Measurements from ENCODE around the gene RNPEPL1. TPM values are rescaled to one million over a fixed set of nuclear protein-coding genes. Genes with fewer than 3 reads are reported as not detected.
"Not testable (repeated sequence)": the region's sequence is repeated elsewhere in the genome, so short reads cannot be mapped to it uniquely, and the experiment has no call there.

The RNPEPL1 gene, protein sequence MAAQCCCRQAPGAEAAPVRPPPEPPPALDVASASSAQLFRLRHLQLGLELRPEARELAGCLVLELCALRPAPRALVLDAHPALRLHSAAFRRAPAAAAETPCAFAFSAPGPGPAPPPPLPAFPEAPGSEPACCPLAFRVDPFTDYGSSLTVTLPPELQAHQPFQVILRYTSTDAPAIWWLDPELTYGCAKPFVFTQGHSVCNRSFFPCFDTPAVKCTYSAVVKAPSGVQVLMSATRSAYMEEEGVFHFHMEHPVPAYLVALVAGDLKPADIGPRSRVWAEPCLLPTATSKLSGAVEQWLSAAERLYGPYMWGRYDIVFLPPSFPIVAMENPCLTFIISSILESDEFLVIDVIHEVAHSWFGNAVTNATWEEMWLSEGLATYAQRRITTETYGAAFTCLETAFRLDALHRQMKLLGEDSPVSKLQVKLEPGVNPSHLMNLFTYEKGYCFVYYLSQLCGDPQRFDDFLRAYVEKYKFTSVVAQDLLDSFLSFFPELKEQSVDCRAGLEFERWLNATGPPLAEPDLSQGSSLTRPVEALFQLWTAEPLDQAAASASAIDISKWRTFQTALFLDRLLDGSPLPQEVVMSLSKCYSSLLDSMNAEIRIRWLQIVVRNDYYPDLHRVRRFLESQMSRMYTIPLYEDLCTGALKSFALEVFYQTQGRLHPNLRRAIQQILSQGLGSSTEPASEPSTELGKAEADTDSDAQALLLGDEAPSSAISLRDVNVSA
- total RNA-seq: 100 to 1,000 TPM; 124 TPM

DNA sequence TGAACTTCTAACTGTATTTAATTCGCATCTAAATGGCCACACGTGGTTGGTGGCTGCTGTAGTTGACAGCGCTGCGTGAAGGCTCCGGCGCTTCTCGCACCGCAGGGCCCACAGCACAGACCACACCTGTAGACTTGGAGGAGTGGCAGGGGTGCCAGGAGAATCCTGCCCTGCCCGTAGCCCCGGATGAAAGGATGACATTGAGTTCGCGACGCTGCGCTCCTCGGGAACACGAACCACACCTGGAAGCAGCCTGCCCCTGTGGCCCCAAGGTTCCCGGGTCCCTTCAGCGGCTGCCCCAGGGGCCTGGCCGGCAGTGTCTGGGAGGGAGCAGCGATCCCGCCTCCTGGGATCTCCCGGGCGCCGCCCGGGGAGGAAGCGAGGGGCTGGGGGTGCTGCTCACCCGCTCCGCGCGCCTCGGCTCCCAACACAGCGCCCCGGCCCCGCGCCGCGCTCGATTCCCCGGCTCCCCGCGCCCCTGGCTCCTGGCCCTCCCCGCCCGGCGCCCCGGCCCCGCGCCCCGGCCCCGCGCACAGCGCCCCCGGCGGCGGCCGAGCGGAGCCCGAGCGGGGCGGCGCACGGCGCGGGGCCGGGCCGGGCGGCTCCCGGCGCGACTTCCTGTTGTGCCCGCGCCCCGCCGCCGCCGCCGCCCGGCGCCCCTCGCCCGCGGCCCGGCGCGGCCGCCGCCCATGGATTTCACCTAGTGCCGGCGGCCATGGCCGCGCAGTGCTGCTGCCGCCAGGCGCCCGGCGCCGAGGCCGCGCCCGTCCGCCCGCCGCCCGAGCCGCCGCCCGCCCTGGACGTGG, at the start of gene RNPEPL1:
Gene RNPEPL1, plus strand, starts transcription at position 613 of the 806 bp plus-strand sequence. Its CDS starts 103 bp downstream, at position 716.
- Mint-ChIP-seq H3K36me3 (peaks cover 19% of the 10 kb centered on the region), H3K27ac (peak within 1 kb of the TSS; percentile 96), H3K9me3 (no peaks in the 10 kb centered on the region), H3K27me3 (no peaks in the 10 kb centered on the region), H3K4me1 (peaks cover 43% of the 10 kb centered on the region), H3K4me3 (peak within 1 kb of the TSS; percentile 96)
- peak; percentile 19 for ATAC-seq (ENCODE audit: low read depth)
- peak; percentile 81 for DNase-seq
- POLR2A ChIA-PET: interaction anchor here (0.6 to 7.5 kb wide), 7 partner anchors 7 to 54 kb away, joined by 4 to 178 read pairs (median 6); partner anchors contain the start of genes CAPN10 and DUSP28

DNA sequence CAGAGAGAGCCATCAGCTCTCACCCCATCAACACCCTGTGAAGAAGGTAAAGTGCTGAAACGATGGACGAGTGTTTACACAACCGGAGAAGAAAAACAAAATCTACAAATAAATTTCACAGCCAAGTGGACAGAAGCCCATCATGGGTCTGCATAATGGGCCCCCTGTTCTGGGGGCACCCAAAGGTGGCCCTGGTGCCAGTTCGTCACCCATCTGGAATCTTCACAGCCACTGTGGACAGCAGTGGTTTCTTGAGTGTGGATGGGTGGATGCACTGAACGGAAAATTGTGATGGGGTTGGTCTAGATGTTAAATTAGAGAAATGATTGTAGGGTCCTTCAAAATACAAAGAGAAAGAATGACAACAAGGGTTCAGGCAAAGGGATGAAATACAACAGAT, 49.3 kb upstream of the RNPEPL1 start:
- H3K27me3 Mint-ChIP-seq: no peaks in the 10 kb centered on the region
- peaks cover 10% of the 10 kb centered on the region for H3K9me3 Mint-ChIP-seq
- no peak for ATAC-seq (ENCODE audit: low read depth)
- H3K4me3 Mint-ChIP-seq: no peak overlapping the region
- no peak overlapping the region for H3K27ac Mint-ChIP-seq
- no peak for DNase-seq
- peaks cover 10% of the 10 kb centered on the region for H3K4me1 Mint-ChIP-seq
- POLR2A ChIA-PET: no interaction called here
- H3K36me3 Mint-ChIP-seq: peaks cover 33% of the 10 kb centered on the region

DNA sequence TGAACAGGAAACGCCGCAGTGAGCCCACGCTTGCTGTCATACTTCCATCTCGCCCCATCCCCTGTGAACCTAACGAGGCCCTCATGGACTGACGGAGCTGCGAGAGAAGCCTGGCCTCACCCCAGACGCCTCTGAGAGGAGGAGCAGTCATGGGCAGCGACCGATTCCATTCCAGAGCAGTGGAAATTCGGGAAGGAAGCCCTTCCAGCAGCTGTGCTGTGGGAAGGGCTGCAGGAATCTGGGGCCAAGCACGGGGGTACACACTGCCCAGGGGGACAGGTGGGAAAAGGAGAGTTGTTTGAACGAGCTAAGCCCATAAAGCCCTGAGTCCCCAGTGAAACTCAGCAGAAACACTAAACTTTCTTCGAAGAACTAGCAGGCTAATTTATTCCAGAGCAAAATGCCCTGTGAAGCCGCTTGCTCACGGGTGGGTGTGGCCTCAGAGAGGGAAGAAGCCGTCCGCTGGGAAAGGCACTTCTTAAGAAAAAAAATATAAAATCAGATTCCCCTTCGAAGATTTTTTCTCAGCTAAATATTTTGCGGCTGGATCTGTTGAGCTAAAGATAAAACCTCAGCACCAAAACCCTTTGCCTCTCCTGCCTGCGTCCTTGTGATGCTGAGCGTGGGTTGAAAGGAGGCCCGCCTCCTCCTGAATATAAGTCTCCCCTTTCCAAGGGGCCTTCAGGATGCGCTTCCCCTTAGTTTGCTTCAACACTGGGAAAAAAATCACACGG, 48.7 kb upstream of the RNPEPL1 start:
- H3K9me3 Mint-ChIP-seq: peaks cover 14% of the 10 kb centered on the region
- peaks cover 37% of the 10 kb centered on the region for H3K36me3 Mint-ChIP-seq
- no peak for ATAC-seq (ENCODE audit: low read depth)
- H3K4me1 Mint-ChIP-seq: peaks cover 6% of the 10 kb centered on the region
- DNase-seq: no peak
- no peak overlapping the region for H3K27ac Mint-ChIP-seq
- no peak overlapping the region for H3K4me3 Mint-ChIP-seq
- POLR2A ChIA-PET: no interaction called here
- H3K27me3 Mint-ChIP-seq: no peaks in the 10 kb centered on the region

DNA sequence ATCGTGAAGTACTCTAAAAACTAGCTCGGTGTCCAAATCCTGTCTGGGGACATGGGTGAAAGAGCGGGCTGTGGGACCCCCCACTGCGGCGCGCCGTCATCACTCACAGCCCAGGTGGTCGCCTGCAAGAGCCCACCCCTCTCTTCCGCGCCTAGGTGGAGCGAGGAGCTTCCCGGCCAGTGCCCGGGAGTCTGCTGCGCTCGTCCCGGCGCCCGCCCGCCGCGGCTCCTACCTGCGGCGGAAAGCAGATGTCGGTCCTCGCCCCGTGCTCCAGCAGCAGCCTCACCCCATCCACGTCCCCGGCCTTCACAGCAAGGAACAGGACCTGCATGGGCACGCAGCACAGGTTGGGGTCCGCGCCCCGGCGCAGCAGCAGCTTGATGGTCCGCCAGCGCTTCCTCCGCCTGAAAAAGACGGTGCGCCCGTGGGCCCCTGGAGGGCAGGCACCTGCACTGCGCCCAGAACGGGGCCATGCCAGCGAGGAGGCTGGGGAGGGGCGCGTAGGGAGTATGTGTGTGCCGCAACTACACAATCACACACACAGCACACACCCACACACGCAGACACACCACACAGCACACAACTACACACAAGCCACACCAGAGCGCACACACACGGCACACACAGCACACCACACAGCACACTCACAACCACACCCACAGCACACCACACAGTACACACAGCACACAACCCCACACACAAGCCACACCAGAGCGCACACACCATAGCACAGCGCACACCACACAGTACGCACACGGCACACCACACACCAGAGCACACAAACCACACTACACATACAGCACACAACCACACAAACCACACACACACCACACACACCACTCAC, 47.9 kb upstream of the RNPEPL1 start:
- Mint-ChIP-seq H3K4me3 (no peak overlapping the region), H3K27me3 (no peaks in the 10 kb centered on the region), H3K9me3 (peaks cover 19% of the 10 kb centered on the region), H3K4me1 (peaks cover 7% of the 10 kb centered on the region), H3K27ac (no peak overlapping the region), H3K36me3 (peaks cover 44% of the 10 kb centered on the region)
- ATAC-seq (ENCODE audit: low read depth): no peak
- DNase-seq: no peak
- POLR2A ChIA-PET: no interaction called here

DNA sequence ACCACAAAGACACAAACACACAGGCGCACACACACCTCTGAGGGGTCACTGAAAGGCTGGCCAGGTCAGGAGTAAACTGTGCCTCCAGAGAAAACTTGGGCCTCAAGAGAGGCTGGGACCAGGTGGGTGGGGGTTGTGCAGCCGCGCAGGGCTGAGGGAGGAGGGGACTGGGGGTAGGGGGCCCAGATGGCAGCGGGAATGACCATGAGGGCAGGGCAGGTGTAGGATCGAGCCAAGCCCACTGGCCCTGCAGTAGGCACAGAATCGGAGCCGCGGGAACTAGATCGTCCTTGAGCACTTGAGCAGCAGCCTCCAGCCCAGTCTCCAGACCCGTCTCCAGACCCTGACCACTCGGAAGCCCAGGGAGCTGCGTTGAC, 47.3 kb upstream of the RNPEPL1 start:
- no peaks in the 10 kb centered on the region for H3K27me3 Mint-ChIP-seq
- H3K4me3 Mint-ChIP-seq: no peak overlapping the region
- no peak overlapping the region for H3K27ac Mint-ChIP-seq
- peaks cover 49% of the 10 kb centered on the region for H3K36me3 Mint-ChIP-seq
- DNase-seq (no peak), ATAC-seq (ENCODE audit: low read depth) (no peak)
- POLR2A ChIA-PET: no interaction called here
- H3K9me3 Mint-ChIP-seq: peaks cover 22% of the 10 kb centered on the region
- peaks cover 7% of the 10 kb centered on the region for H3K4me1 Mint-ChIP-seq

DNA sequence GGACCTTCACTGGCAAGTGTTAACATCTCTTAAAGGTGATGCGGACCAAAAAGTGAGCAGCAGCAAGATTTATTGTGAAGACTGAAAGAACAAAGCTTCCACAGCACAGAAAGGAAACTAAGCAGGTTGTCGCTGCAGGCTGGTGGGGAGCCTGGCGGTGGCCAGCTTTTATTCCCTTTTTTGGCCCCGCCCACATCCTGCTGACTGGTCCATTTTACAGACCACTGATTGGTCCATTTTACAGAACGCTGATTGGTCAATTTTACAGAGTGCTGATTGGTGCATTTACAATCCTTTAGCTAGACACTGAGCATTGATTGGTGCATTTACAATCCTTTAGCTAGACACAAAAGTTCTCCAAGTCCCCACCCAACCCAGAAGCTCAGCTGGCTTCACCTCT, 46.4 kb upstream of the RNPEPL1 start:
- ATAC-seq (ENCODE audit: low read depth); DNase-seq; POLR2A ChIA-PET; H3K27ac Mint-ChIP-seq; H3K4me3 Mint-ChIP-seq; H3K27me3 Mint-ChIP-seq; H3K4me1 Mint-ChIP-seq: not testable (repeated sequence)
- peaks cover 27% of the 10 kb centered on the region for H3K9me3 Mint-ChIP-seq
- peaks cover 56% of the 10 kb centered on the region for H3K36me3 Mint-ChIP-seq

DNA sequence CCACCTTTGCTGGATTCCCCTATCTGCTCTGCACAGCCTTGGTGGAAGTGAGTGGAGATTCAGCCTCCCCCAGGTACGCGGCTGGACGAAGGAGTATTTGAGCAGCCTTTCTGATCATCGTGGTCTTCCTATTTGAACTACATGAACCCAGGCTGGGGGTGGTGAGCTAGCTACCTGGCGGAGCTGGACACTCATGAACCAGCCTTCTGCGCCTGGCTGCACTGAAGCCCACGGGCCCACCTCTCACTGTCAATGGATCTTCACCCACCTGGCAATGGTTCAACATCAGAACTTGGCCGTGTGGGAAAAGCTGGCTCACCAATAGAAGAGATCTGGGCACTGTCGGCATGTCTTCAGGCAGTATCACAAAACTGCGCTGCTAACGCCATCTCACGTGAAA, 45.9 kb upstream of the RNPEPL1 start:
- H3K9me3 Mint-ChIP-seq: peaks cover 32% of the 10 kb centered on the region
- POLR2A ChIA-PET: no interaction called here
- no peak overlapping the region for H3K4me3 Mint-ChIP-seq
- no peak for DNase-seq
- H3K36me3 Mint-ChIP-seq: peaks cover 61% of the 10 kb centered on the region
- ATAC-seq (ENCODE audit: low read depth): no peak
- peaks cover 7% of the 10 kb centered on the region for H3K4me1 Mint-ChIP-seq
- H3K27me3 Mint-ChIP-seq: no peaks in the 10 kb centered on the region
- no peak overlapping the region for H3K27ac Mint-ChIP-seq

DNA sequence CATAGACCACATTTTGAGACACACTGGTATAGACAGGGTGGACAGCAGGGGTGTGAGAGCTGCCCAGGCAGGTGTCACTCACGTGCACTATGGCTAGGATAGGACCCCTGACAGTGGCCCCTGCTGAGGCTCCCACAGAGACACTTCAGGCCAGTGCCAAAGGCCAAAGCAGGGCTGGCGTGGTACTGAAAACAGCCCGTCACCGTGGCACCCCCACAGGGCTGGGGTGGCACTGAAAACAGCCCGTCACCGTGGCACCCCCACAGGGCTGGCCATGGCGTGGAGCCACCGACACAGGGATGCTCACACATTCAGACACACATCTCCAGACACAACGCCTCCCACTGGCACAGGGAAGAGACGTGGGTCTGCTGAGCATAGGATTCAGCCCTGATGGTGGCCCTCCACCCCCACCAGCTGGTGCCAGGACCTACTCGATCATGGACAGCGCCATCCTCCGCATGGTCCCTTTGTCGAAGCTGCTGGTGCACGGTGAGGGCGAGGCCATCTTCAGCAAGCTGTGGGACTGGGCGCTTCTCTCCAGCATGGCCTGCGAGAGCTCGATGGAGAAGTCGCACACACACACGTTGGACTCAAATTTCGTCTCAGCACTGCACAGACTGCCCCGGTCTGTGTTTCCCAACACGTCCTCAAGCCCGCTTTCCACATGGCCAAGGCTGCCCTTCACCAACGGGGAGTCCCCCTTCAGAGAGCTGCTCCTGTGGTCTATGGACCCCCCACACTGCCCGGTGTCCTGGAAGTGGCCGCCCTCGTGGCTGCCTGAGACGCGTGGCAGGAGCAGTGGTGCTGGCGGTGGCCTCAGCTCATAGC, 44.6 kb upstream of the RNPEPL1 start:
- Mint-ChIP-seq H3K4me1 (peaks cover 7% of the 10 kb centered on the region), H3K27me3 (no peaks in the 10 kb centered on the region), H3K36me3 (peaks cover 67% of the 10 kb centered on the region), H3K9me3 (peaks cover 35% of the 10 kb centered on the region), H3K4me3 (no peak overlapping the region), H3K27ac (no peak overlapping the region)
- POLR2A ChIA-PET: no interaction called here
- DNase-seq (no peak), ATAC-seq (ENCODE audit: low read depth) (no peak)

DNA sequence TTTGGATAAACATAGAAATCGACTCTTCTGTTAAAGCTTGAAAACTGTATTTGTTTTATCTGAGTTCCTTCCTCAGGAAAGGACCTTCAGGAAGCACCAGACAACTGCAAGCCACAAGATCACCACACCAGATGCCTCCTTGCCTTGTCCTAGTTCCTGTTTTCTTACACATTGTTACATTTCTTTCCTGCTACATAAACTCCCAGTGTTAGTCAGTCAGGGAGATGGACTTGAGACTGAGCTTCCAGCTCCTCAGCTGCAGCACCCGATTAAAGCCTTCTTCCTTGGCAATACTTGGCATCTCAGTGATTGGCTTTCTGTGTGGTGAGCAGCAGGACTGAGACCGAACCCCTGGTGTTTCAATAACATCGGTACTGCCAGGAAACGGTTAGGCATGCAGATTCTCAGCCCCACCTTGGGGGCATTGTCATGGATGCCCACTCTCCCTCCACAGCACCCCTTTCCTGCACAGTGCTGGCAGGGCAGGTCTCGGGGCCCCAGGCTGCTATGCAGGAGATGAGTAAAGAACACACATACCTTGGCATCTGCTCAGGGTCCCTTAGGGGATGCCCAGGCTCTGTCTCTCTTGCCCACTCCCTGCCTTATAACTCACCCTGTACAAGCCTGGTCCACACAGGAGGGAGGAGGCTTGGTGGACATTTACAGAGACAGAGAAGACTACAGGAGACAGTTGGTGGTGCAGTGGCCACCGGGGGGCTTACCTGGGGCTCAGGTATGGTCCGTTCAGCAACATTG, 43.1 kb upstream of the RNPEPL1 start:
- Mint-ChIP-seq H3K4me3 (no peak overlapping the region), H3K27ac (no peak overlapping the region), H3K36me3 (peaks cover 77% of the 10 kb centered on the region), H3K4me1 (peaks cover 7% of the 10 kb centered on the region), H3K27me3 (no peaks in the 10 kb centered on the region), H3K9me3 (peaks cover 41% of the 10 kb centered on the region)
- no peak for DNase-seq
- ATAC-seq (ENCODE audit: low read depth): no peak
- POLR2A ChIA-PET: no interaction called here

DNA sequence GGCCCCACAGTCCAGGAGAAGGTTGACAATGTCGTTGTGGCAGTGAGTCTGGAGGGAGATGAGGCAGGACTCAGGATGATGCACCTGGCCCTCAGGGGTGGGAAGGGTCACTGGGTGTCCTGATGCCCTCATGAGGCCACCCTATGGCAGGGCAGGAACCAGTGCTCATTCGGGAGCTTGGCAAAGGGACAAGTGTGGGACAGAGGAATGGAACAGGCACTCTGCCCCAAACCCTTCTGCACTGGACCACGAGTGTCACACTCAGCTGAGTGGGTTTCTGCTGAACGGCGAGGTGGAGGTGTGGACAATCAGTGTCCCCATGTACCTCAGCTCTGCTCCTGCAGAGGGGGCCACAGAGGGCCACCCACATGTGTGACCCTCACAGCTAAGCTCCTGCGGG, 42.5 kb upstream of the RNPEPL1 start:
- DNase-seq (no peak), ATAC-seq (ENCODE audit: low read depth) (no peak)

DNA sequence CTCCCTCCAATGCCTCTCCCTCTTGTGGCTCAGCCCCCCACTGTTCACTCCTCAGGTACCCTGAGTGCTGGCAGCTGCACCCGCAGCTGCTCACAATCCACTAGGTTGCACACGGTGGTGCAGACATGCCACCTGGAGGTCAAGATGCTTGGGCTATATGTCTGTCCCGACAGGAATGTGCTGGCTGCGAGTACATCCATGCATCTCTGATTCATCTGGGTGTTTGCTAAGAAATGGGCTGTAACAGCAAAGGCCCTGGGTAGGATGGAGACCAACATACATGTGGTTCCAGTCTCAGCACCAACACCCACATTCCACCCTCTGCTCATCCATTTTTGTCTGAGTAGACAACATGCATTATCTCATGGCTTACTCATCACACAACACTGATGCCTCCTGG, 41.8 kb upstream of the RNPEPL1 start:
- Mint-ChIP-seq H3K36me3 (peaks cover 84% of the 10 kb centered on the region), H3K9me3 (peaks cover 44% of the 10 kb centered on the region), H3K27ac (no peak overlapping the region), H3K4me3 (no peak overlapping the region), H3K4me1 (peaks cover 3% of the 10 kb centered on the region), H3K27me3 (no peaks in the 10 kb centered on the region)
- POLR2A ChIA-PET: no interaction called here
- ATAC-seq (ENCODE audit: low read depth): no peak
- no peak for DNase-seq

More for the DNA sequence above, 42.5 kb upstream of the RNPEPL1 start:
- Mint-ChIP-seq H3K36me3 (peaks cover 78% of the 10 kb centered on the region), H3K27ac (no peak overlapping the region), H3K9me3 (peaks cover 38% of the 10 kb centered on the region), H3K4me1 (peaks cover 3% of the 10 kb centered on the region), H3K4me3 (no peak overlapping the region), H3K27me3 (no peaks in the 10 kb centered on the region)
- POLR2A ChIA-PET: no interaction called here
